ENCODE data around the gene ZMPSTE24.
"Not testable (repeated sequence)": the region's sequence is repeated elsewhere in the genome, so short reads cannot be mapped to it uniquely, and the experiment has no call there.

Gene ZMPSTE24

DNA sequence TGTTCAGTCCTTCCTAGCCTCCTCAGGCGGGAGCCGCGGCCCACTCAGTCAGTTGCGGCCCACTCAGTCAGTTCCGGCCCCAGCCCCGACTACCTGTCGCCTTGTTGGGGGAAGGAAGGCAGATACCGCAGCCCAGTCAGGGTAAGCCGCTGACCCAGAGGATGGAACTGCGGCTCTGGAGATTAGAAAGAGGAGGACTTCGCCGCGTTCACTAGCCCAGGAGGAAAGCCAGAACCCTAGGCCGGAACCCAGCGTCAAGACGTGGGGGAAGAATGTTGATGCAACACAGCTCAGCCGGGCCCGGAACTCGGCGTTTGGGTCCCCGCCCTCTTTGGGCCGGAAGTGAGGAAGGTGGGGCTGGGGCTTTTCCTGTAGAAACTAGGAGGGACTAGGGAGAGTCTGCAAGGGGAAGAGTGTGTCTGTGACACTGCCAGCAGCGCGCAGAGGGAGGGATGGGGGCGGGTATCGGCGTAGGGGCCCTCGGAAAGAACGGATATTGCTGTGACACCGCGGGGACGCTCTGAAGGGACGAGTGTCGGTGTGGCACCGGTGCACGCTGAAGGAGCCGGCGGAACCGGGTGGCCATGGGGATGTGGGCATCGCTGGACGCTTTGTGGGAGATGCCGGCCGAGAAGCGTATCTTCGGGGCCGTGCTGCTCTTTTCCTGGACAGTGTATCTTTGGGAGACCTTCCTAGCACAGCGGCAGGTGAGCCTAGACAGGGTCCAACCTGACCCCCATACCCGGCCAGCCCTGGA is at the start of gene ZMPSTE24:
TSS of gene ZMPSTE24 (plus strand) at position 549 of the 757 bp plus-strand sequence. CDS start at position 585, 36 bp downstream.
- peak; percentile 99 for DNase-seq

DNA sequence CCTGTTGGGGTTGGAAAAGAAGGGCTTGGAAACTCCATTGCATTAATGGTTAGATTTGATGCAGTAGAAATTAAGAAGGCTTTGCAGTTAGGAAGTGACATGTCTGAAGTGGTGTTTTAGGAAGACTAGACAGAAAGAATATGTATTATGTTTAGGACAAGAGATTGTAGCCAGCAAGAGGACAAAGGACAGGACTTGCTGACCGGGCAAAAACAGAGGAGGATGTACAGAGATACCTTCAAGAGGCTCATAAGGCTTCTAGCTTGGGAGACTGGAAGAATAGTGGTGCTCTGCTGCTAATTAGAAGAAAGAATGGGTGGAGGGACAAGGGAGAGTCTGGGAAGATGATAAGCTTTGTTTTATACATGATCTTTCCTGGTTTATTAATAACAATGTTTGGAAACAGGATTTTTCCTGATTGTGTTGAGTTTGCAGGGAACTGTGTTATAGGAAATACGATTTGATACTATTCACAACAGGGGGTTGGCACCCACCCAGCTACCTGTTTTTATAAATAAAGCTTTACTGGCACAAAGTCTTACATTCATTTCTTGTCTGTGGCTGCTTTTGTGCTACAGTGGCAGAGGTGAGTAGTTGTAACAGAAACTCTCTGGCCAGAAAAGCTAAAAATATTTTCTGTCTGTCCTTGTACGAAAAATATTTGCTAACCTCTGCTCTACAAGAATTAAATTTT is 47.4 kb upstream of the ZMPSTE24 start:
- no peak for DNase-seq

- DNase-seq, result no peak
These were observed 39.7 kb upstream of the ZMPSTE24 start for GRCh38 chr1:40218333-40218732.

DNA sequence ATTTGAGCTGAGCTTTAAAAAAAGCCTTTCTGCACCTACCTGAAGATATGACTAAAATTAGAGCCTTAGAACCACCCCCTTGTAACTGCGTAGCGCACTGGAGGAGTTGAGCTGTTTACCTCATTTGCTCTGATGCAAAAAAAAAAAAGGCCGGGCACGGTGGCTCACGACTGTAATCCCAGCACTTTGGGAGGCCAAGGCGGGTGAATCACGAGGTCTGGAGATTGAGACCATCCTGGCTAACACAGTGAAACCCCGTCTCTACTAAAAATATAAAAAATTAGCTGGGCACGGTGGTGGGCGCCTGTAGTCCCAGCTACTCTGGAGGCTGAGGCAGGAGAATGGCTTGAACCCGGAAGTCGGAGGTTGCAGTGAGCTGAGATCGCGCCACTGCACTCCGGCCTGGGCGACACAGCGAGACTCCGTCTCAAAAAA is 36.5 kb upstream of the ZMPSTE24 start:
- not testable (repeated sequence) for DNase-seq

GRCh38 chr1:40221977-40222772 is 35.9 kb upstream of the ZMPSTE24 start:
- no peak for DNase-seq

DNA sequence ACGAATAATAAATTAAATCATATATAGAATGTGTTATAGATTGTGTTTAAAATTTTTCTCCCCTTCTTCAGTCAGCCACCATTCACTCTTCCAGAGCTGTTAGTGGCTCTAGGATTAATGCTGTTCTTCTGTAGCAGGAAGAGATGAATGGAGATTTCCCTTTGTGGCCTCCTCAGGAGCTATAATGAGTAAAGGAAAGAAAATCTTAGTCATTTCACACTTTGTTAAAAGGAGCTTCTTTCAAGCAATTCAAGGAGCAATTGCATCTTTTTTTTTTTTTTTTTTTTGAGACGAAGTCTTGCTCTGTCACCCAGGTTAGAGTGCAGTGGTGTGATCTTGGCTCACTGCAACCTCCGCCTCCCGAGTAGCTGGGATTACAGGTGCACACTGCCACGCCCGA is 34.0 kb upstream of the ZMPSTE24 start:
- no peak for DNase-seq

- DNase-seq, result no peak
These were observed 31.8 kb upstream of the ZMPSTE24 start for GRCh38 chr1:40226192-40226591.

DNA sequence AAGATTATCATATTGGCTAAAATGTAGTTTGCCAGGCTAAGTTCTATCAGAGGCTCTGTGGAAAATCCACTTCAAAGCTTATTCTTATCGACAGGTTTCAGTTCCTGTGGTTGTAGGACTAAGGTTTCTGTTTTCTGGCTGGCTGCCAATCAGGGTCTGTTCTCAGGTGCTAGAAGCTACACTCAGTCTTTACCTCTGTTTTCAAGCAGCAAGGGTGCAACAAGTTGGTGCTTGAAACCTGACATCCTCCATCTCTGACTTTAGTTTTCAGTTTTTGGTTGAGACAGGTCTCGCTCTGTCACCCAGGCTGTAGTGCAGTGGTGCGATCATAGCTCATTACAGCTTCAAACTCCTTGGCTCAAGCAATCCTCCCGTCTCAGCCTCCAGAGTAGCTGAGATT is 25.6 kb upstream of the ZMPSTE24 start:
- DNase-seq, result no peak

- DNase-seq, result no peak
These were observed 18.4 kb upstream of the ZMPSTE24 start for GRCh38 chr1:40239626-40240025.

DNA sequence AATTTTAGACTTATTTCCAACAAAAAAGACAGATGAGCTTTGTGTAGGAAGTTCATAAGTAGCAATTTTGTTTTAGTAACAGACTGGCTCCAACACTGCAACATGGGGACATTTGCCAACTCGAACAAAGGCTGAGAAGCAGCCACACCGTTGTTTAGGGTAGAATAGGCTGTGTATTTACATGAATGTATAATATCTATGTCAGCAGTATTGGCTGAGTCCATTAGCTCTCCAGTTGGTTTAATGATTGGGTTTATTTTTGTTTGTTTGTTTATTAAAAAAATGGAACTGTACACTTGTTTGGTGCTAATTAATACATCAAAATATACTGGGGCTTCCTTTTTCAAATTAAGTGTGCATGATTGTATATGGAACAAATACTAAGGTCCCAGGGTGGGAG is 17.6 kb upstream of the ZMPSTE24 start:
- no peak for DNase-seq

DNA sequence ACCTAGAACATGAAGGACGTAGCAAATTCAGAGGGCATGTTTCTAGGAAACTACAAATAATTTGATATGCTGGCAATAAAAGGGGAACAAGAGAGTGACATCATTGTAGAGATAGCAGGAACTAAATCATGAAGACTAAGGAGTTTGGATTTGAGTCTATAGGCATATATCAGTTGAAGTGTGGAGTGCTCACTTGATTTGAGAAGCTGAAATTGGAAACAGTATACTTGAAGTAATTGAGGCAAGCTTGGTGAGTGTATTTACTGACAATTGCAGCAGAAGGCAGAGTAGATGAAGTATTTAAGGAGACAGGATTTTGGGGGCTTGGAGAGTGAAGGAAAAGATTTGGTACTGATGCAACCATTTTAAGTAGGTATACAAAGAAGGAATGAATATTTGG is 16.7 kb upstream of the ZMPSTE24 start:
- DNase-seq, result no peak

GRCh38 chr1:40243351-40243750 is 14.7 kb upstream of the ZMPSTE24 start:
- DNase-seq, result no peak

DNA sequence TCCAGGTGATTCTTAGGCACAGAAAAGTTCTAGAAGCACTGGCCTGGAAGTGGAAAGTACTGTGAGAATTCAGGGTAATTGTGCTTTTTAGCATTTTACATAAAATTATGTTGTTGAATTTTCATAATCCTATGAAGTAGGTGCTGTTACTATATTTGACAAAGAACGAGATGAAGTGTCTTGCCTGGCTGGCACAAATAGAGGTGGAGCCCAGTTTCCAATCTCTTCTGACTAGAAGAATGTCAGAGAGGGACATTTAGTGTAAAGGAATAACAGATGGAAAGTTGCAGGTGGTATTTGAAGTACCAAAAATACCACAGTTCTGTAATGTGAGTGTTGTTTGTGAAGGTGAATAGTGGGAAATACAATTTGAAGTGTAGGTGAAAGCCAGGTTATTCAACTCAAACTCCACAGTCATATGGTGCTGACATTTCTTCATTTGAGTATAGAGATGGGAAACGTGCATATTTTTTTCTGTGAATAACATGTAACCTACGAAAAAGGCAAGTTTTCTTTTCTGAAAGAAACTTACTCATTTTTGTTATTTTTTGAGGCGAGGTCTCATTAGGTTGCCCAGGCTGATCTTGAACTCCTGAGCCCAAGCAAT is 13.8 kb upstream of the ZMPSTE24 start:
- DNase-seq, result no peak

- DNase-seq, result no peak
These were observed 12.3 kb upstream of the ZMPSTE24 start for GRCh38 chr1:40245686-40246085.

- no peak for DNase-seq
These were observed 10.4 kb upstream of the ZMPSTE24 start, which contains the start of gene TMCO2 for GRCh38 chr1:40247655-40248054. Gene TMCO2, plus strand, starts transcription at chr1:40247937. Its CDS starts 57 bp downstream, at chr1:40247994.

DNA sequence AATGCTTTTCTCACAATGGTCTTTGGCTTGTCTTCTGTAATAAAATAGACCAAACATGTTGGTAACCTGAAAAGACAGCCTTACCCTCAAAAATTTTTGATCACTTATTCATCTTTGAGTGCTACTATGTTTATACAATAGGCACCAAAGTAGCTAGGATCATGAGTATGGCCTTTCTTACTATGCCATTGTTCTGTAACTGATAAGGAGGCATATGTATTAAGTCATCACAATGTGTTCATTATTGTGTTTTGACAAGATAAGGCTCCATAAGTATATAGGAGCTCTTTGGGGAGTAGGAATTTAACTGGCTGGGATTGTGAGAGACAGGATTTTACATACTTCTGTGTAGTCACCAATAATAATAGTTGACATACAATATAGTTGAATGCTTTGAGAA is 9.6 kb upstream of the ZMPSTE24 start:
- no peak for DNase-seq

- DNase-seq, result no peak
These were observed 6.6 kb upstream of the ZMPSTE24 start for GRCh38 chr1:40251456-40251855.

- DNase-seq, result no peak
These were observed 5.4 kb upstream of the ZMPSTE24 start for GRCh38 chr1:40252601-40253000.

- no peak for DNase-seq
These were observed 2.8 kb upstream of the ZMPSTE24 start for GRCh38 chr1:40255231-40255630.

DNA sequence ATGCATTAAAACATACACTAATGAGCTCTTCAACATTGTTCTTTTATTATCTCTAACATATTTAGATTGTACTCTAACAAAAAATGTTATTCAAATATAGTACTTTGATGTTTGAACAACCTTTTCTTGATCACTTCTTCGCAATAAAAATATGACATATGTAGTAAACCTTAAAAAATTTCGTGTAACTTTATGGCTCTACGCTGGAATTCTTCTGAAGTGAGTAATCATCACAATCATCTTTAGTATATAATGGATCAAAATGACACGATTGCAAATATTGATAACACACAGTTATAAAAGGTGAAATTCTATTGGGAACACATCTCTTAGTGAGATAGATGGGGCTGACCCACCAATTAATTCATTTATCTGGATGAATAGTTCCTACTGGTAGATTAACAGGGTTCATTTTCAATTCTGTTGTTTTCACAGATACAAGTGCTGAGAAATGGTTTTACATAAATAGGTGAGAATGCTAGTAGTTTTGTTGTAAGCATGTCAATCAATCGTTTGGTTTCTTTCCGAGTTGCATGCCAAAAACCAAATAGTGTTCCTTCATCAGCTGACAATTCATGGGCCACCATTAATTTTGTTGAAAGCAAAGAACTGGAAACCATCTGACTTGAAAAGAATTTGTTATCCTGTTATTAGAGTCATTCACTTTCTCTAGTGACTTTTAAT is 1.5 kb upstream of the ZMPSTE24 start:
- DNase-seq, result no peak

DNA sequence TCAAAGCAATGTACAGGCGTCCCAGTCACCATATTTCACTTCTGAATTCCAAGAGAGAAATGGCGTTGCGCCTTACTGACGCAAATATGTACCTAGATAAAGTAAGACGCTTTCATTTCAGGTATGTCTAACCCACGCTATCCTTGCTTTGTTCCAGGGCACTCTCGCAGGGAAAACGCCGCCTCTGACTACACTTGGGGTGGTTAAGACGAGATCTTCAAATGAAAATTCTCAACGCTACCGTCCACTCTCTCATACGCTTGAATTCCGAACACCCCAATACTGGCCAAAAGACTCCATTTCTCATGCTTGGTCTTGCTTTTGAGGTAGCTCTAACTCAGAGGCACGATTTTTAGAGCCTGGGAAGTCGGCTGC is 736 bp upstream of the ZMPSTE24 start:
- no peak for DNase-seq

DNA sequence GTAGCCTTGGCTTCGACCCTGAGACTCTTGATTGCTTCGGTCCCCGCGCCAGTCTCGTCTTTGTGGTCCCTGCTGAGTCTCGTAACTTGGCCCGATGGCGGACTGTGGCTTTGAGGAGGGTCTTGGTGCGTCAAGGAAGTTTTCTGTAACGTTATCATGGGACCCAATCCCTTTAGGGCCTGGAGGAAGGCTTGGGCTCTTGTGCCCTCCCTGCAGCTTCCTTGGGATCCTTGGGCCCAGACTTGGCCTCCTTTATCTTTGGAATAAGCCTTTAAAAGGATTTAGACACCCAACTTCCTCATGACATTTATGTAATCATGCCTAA is 371 bp downstream of the ZMPSTE24 start:
- DNase-seq, result no peak

DNA sequence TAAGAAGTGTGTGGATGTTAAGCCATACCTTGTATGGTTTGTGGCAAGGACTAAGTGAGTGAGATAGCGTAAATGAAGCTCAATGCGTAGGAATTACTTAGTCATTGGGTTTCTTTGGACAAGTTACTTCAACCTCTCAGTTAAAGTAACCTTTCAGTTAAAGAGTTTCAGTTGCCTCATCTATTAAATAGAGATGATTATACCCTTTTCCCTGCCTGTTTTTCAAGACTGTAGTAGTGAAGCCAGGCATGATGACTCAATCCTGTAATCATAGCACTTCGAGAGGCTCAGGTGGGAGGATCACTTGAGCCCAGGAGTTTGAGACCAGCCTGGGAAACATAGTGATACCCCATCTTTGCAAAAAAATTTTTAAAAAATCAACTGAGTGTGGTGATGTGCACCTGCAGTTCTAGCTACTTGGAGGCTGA is 6.3 kb downstream of the ZMPSTE24 start:
- no peak for DNase-seq
